Fibroblast of lung (primary cell): ENCODE measurements around the gene MIOX. TPM values are rescaled to one million over a fixed set of nuclear protein-coding genes. Genes with fewer than 3 reads are reported as not detected.

Experiments used
- DNase-seq, 2 donors: peaks; one replicate each; pipeline versions ENCODE4 v3.0.0 to v3.0.0-alpha.2; 2010; ENCODE audit warnings: low read depth in 2 of 2
- H2AFZ ChIP-seq: 2 replicates; pipeline ENCODE4 v1.5.1; 2012; ENCODE audit warnings: low read length, control low read depth, inconsistent platforms
- H3K27ac ChIP-seq: 2 replicates; pipeline ENCODE4 v1.5.1; 2011; ENCODE audit warnings: low read length, control low read depth; ENCODE audit not compliant: insufficient read depth
- H3K27me3 ChIP-seq: 2 replicates; pipeline ENCODE4 v1.5.1; 2011; ENCODE audit warnings: mild to moderate bottlenecking, low read length; ENCODE audit not compliant: control insufficient read depth, insufficient read depth
- H3K36me3 ChIP-seq: 2 replicates; pipeline ENCODE4 v1.5.1; 2011; ENCODE audit warnings: low read length; ENCODE audit not compliant: control insufficient read depth, insufficient read depth
- H3K4me1 ChIP-seq: 2 replicates; pipeline ENCODE4 v1.5.1; 2011; ENCODE audit warnings: low read length; ENCODE audit not compliant: control insufficient read depth, insufficient read depth; ENCODE audit errors: extremely low read depth
- H3K4me2 ChIP-seq: 2 replicates; pipeline ENCODE4 v1.5.1; 2011; ENCODE audit warnings: low read length, control low read depth; ENCODE audit not compliant: insufficient read depth; ENCODE audit errors: extremely low read depth
- H3K4me3 ChIP-seq, 4 experiments: fragments of 200-600 bp in 1 of 4; sonication (generic) in 1 of 4; replicated peaks in 1 of 4; 2 replicates each; pipeline ENCODE4 v1.5.1; 2011 to 2016; ENCODE audit warnings: low read length in 4 of 4, low read depth in 3 of 4, mild to moderate bottlenecking in 3 of 4, control low read depth in 2 of 4, inconsistent platforms in 1 of 4, mixed read lengths in 1 of 4; ENCODE audit not compliant: insufficient read depth in 1 of 4; ENCODE audit errors: control extremely low read depth in 1 of 4
- H3K79me2 ChIP-seq: 2 replicates; pipeline ENCODE4 v1.5.1; 2012; ENCODE audit warnings: mild to moderate bottlenecking, low read length, inconsistent platforms; ENCODE audit not compliant: control insufficient read depth, insufficient read depth
- H3K9ac ChIP-seq: 2 replicates; pipeline ENCODE4 v1.5.1; 2011; ENCODE audit warnings: mild to moderate bottlenecking, low read length, control low read depth; ENCODE audit not compliant: insufficient read depth
- H3K9me3 ChIP-seq: 2 replicates; pipeline ENCODE4 v1.5.1; 2012; ENCODE audit warnings: low read depth, low read length; ENCODE audit not compliant: control insufficient read depth, insufficient read depth
- H4K20me1 ChIP-seq: 2 replicates; pipeline ENCODE4 v1.5.1; 2011; ENCODE audit warnings: low read length; ENCODE audit not compliant: control insufficient read depth, insufficient read depth; ENCODE audit errors: extremely low read depth
- EZH2 ChIP-seq: IDR thresholded peaks from 2 replicates; pipeline ENCODE4 v1.5.1; 2012; ENCODE audit warnings: low read length, control low read depth, mild to moderate bottlenecking; ENCODE audit errors: missing control alignments
- polyA plus RNA-seq, 2 donors: library from polyadenylated mRNA; depleted of rRNA in 1 of 2; stranded (reverse) in 1 of 2; unstranded in 1 of 2; fragments of >200 nt; gene quantifications; 2 replicates each; pipeline ENCODE4 v1.2.1, GENCODE V29; 2011 to 2012; ENCODE audit warnings: missing spikeins in 1 of 2
- total RNA-seq: library from RNA; depleted of rRNA; stranded (reverse); fragments of >200 nt; gene quantifications from 2 replicates; pipeline ENCODE4 v1.2.1, GENCODE V29; 2014
- TF ChIP-seq, protein P1 (sequence below), 2 donors: IDR thresholded peaks in 1 of 2; conservative IDR thresholded peaks in 1 of 2; 1 replicate in 1 of 2; 2 replicates in 1 of 2; pipeline ENCODE4 v1.5.1; 2011 to 2012; ENCODE audit warnings: low read length in 2 of 2, control low read depth in 1 of 2, inconsistent platforms in 1 of 2, low read depth in 1 of 2, mild to moderate bottlenecking in 1 of 2

The MIOX gene
- total and polyA plus RNA-seq, 2 donors (not counting 1 experiment from before 2014, with no cell fraction given) = 0.06 to 0.17 TPM

DNA sequence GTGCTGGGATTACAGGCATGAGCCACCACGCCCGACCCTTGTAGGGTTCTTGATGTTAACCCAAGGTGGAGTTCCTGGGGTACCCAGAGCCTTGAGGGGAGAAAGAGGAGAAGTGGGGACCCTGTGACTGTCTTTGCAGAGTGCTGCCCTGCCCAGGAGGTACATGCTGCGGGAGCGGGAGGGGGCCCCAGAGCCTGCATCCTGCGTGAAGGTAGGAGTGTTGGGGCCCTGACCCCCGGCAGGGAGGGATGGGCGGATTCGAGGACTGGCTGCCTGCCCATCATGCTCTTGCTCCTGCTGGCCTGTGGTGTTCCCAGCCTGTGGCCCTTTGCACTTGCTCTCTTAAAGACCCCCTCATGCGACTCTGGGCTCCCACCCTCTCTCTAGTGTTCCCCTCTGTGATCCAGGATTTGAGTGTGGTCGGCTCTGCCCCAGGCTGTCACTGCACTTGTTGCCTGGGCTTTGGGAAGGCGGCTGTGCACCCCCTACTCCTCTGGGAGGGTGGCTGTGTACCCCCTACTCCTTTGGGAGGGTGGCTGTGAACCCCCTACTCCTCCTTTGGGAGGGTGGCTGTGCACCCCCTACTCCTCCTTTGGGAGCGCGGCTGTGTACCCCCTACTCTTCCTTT lies 34.3 kb downstream of the MIOX start:
- H3K4me1 ChIP-seq = peaks cover 8% of the 10 kb centered on the region
- H3K9ac ChIP-seq = no peak overlapping the region
- TF ChIP-seq, protein P1, sequence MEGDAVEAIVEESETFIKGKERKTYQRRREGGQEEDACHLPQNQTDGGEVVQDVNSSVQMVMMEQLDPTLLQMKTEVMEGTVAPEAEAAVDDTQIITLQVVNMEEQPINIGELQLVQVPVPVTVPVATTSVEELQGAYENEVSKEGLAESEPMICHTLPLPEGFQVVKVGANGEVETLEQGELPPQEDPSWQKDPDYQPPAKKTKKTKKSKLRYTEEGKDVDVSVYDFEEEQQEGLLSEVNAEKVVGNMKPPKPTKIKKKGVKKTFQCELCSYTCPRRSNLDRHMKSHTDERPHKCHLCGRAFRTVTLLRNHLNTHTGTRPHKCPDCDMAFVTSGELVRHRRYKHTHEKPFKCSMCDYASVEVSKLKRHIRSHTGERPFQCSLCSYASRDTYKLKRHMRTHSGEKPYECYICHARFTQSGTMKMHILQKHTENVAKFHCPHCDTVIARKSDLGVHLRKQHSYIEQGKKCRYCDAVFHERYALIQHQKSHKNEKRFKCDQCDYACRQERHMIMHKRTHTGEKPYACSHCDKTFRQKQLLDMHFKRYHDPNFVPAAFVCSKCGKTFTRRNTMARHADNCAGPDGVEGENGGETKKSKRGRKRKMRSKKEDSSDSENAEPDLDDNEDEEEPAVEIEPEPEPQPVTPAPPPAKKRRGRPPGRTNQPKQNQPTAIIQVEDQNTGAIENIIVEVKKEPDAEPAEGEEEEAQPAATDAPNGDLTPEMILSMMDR (conservative IDR thresholded peaks at IDR 0.05 in 1 of 2, IDR thresholded peaks at IDR 0.05 in 1 of 2; ENCODE audit: low read depth in 1 of 2, low read length in 2 of 2) = no peak
- no peak for TF ChIP-seq EZH2
- DNase-seq = no peak
- H2AFZ ChIP-seq = no peak overlapping the region
- no peaks in the 10 kb centered on the region for H4K20me1 ChIP-seq
- peaks cover 23% of the 10 kb centered on the region for H3K36me3 ChIP-seq
- H3K4me3 ChIP-seq = no peak overlapping the region
- H3K27ac ChIP-seq = no peak overlapping the region
- no peaks in the 10 kb centered on the region for H3K9me3 ChIP-seq
- no peak overlapping the region for H3K4me2 ChIP-seq
- H3K27me3 ChIP-seq = no peaks in the 10 kb centered on the region
- H3K79me2 ChIP-seq = peaks cover 23% of the 10 kb centered on the region

- Histone ChIP-seq H3K27ac (no peak overlapping the region), H3K4me2 (no peak overlapping the region), H3K9ac (no peak overlapping the region), H3K4me3 (no peak overlapping the region), H3K79me2 (peaks cover 18% of the 10 kb centered on the region), H2AFZ (no peak overlapping the region), H3K36me3 (peaks cover 23% of the 10 kb centered on the region), H3K4me1 (peaks cover 8% of the 10 kb centered on the region), H3K27me3 (no peaks in the 10 kb centered on the region), H3K9me3 (no peaks in the 10 kb centered on the region), H4K20me1 (no peaks in the 10 kb centered on the region)
- TF ChIP-seq EZH2 = no peak
- TF ChIP-seq, protein P1 (conservative IDR thresholded peaks at IDR 0.05 in 1 of 2, IDR thresholded peaks at IDR 0.05 in 1 of 2; ENCODE audit: low read depth in 1 of 2, low read length in 2 of 2) = no peak
- DNase-seq = no peak
Observed at GRCh38 chr22:50521710-50522109, 35.1 kb downstream of the MIOX start.

DNA sequence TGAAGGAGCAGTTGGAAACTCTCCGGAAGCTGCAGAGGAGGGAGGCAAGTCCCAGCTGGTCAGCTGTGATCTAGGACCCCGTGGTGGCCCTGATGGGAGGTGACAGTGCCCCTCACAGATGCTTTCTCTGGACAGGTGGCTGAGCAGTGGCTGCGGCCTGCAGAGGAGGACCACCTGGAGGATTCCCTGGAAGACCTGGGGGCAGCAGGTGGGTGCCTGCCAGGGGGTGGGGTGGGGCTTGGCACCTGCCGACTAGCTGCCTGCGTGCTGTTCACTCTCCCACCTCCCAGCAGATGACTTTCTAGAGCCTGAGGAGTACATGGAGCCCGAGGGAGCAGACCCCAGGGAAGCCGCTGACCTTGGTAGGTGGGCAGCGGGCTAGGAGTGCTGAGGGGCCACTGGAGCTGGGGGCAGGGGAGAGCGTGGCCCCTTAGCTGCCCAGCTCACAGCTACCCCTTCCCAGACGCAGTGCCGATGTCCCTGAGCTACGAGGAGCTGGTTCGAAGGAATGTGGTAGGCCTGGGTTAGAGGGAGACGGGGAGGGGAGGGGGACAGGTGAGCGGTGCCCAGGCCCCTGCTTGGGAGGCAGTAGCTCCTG lies 35.6 kb downstream of the MIOX start:
- H3K27ac ChIP-seq = no peak overlapping the region
- no peak overlapping the region for H3K4me3 ChIP-seq
- no peaks in the 10 kb centered on the region for H4K20me1 ChIP-seq
- peaks cover 11% of the 10 kb centered on the region for H3K4me1 ChIP-seq
- H3K9ac ChIP-seq = no peak overlapping the region
- peaks cover 18% of the 10 kb centered on the region for H3K79me2 ChIP-seq
- DNase-seq = no peak
- TF ChIP-seq, protein P1 (conservative IDR thresholded peaks at IDR 0.05 in 1 of 2, IDR thresholded peaks at IDR 0.05 in 1 of 2; ENCODE audit: low read depth in 1 of 2, low read length in 2 of 2) = no peak
- no peak for TF ChIP-seq EZH2
- H3K4me2 ChIP-seq = no peak overlapping the region
- H3K36me3 ChIP-seq = peaks cover 21% of the 10 kb centered on the region
- no peaks in the 10 kb centered on the region for H3K9me3 ChIP-seq
- H3K27me3 ChIP-seq = no peaks in the 10 kb centered on the region
- no peak overlapping the region for H2AFZ ChIP-seq
